GM12878 (cell line): ENCODE measurements around the gene AKAP1.

ENCODE experiments used
- CREB1 ChIP-seq: IDR thresholded peaks from 2 replicates; pipeline ENCODE4 v1.6.1; 2012; ENCODE audit warnings: low read depth, mild to moderate bottlenecking, inconsistent platforms
- EP300 ChIP-seq, 2 experiments: fragments of 150-350 bp in 1 of 2; IDR thresholded peaks; 2 replicates each; pipeline ENCODE4 v1.6.1; 2011 to 2012; ENCODE audit warnings: low read depth in 2 of 2, low read length in 2 of 2, borderline replicate concordance in 1 of 2, improper control_type of control experiment in 1 of 2, inconsistent platforms in 1 of 2; ENCODE audit not compliant: control insufficient read depth in 1 of 2
- MXI1 ChIP-seq: fragments of 150-350 bp; IDR thresholded peaks from 2 replicates; pipeline ENCODE4 v1.6.1; 2011; ENCODE audit warnings: low read depth, mild to moderate bottlenecking, inconsistent platforms, low read length, improper control_type of control experiment
- POLR2A ChIP-seq: IDR thresholded peaks from 2 replicates; pipeline ENCODE4 v1.6.1; 2011; ENCODE audit warnings: low read depth, mild to moderate bottlenecking, low read length
- TF ChIP-seq, protein P1 (sequence below), 3 experiments: IDR thresholded peaks in 2 of 3; conservative IDR thresholded peaks in 1 of 3; 2 replicates each; pipeline ENCODE4 v1.5.1; 2011; ENCODE audit warnings: low read depth in 3 of 3, low read length in 3 of 3, mild to moderate bottlenecking in 3 of 3, control low read depth in 2 of 3, moderate library complexity in 2 of 3, inconsistent platforms in 1 of 3, mixed read lengths in 1 of 3; ENCODE audit not compliant: control insufficient read depth in 2 of 3, insufficient read depth in 1 of 3; ENCODE audit errors: extremely low read depth in 1 of 3

DNA sequence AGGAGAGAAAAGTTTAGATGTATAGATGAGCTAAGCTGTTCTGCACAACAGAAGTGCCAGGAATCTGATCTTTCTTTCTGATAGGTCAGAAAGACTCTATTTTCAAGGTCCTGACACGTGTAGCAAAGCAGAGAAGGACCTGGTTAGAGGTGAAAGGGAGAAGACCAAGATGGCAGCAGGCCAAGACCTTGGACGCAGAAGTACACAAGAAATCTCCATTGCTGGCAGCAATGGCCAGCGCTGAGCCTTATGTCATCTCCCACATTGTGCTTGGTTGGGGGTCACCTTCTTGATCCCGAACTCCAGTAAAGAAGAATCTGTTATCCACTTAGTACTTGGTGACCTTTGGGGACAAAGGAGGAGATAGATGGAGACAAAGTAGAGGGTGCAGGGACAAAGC, 41.8 kb upstream of the AKAP1 start:
- TF ChIP-seq POLR2A (no peak), MXI1 (no peak), CREB1 (no peak), EP300 (IDR thresholded peaks at IDR 0.05; ENCODE audit: borderline replicate concordance in 1 of 2, control insufficient read depth in 1 of 2, low read depth in 2 of 2, low read length in 2 of 2) (no peak)
- TF ChIP-seq, protein P1, sequence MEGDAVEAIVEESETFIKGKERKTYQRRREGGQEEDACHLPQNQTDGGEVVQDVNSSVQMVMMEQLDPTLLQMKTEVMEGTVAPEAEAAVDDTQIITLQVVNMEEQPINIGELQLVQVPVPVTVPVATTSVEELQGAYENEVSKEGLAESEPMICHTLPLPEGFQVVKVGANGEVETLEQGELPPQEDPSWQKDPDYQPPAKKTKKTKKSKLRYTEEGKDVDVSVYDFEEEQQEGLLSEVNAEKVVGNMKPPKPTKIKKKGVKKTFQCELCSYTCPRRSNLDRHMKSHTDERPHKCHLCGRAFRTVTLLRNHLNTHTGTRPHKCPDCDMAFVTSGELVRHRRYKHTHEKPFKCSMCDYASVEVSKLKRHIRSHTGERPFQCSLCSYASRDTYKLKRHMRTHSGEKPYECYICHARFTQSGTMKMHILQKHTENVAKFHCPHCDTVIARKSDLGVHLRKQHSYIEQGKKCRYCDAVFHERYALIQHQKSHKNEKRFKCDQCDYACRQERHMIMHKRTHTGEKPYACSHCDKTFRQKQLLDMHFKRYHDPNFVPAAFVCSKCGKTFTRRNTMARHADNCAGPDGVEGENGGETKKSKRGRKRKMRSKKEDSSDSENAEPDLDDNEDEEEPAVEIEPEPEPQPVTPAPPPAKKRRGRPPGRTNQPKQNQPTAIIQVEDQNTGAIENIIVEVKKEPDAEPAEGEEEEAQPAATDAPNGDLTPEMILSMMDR (IDR thresholded peaks at IDR 0.05 in 2 of 3, conservative IDR thresholded peaks at IDR 0.05 in 1 of 3; ENCODE audit: control insufficient read depth in 2 of 3, extremely low read depth in 1 of 3, insufficient read depth in 1 of 3, low read depth in 3 of 3, low read length in 3 of 3), result no peak
